Endothelial cell of umbilical vein (primary cell): ENCODE results near the gene ZNF675. TPM values are rescaled to one million over a fixed set of nuclear protein-coding genes. Genes with fewer than 3 reads are reported as not detected.

Source experiments
- BruUV-seq: library from RNA; stranded (reverse); fragments of 400-500 nt; replicated peaks from 2 replicates; lab custom pipeline; 2021; lab: Mats Ljungman, UMichigan
- CTCF ChIA-PET: fragments of 300-600, 350-600 bp; sonication (Branson Sonifier 250); formaldehyde crosslinking; loops from one replicate; lab custom pipeline; 2021; ENCODE audit warnings: antibody characterized with exemption, inconsistent platforms; lab: Charles Lee
- POLR2A ChIA-PET: fragments of 300-600, 350-600 bp; sonication (Branson Sonifier 250); formaldehyde crosslinking; loops from one replicate; lab custom pipeline; 2021; ENCODE audit warnings: antibody characterized with exemption, inconsistent platforms; lab: Charles Lee
- DNase-seq: peaks from one replicate; pipeline ENCODE4 v3.0.0-alpha.2; 2011; ENCODE audit warnings: low read depth, low spot score
- FAIRE-seq: peaks from 2 replicates; lab custom pipeline; 2011; peaks lifted over from hg19 to GRCh38; lab: Jason Lieb, UNC
- H2AFZ ChIP-seq: 2 replicates; pipeline ENCODE4 v1.6.0; 2012; ENCODE audit warnings: low read depth, low read length, control low read depth, inconsistent platforms
- H3K27ac ChIP-seq: 2 replicates; pipeline ENCODE4 v1.5.1; 2011; ENCODE audit warnings: low read depth, mild to moderate bottlenecking, control low read depth, low read length, moderate library complexity; ENCODE audit not compliant: insufficient read depth
- H3K27me3 ChIP-seq, 2 experiments: 2 replicates each; pipeline versions ENCODE4 v1.6.0 to v1.6.1; 2011; ENCODE audit warnings: low read length in 2 of 2, mixed read lengths in 1 of 2; ENCODE audit not compliant: control insufficient read depth in 2 of 2, insufficient read depth in 2 of 2
- H3K36me3 ChIP-seq, 2 experiments: 2 replicates in 1 of 2; 3 replicates in 1 of 2; pipeline ENCODE4 v1.5.1; 2011; ENCODE audit warnings: low read length in 2 of 2, mild to moderate bottlenecking in 1 of 2, moderate library complexity in 1 of 2; ENCODE audit not compliant: control insufficient read depth in 2 of 2, insufficient read depth in 2 of 2; ENCODE audit errors: extremely low read depth in 1 of 2
- H3K4me1 ChIP-seq: 3 replicates; pipeline ENCODE4 v1.5.1; 2011; ENCODE audit warnings: mild to moderate bottlenecking, low read length; ENCODE audit not compliant: control insufficient read depth, insufficient read depth; ENCODE audit errors: extremely low read depth
- H3K4me2 ChIP-seq: 2 replicates; pipeline ENCODE4 v1.6.1; 2011; ENCODE audit warnings: low read length, control low read depth, mixed read lengths; ENCODE audit not compliant: insufficient read depth
- H3K4me3 ChIP-seq, 3 experiments: fragments of 200-600 bp in 1 of 3; sonication (generic), shearing (Covaris generic) in 1 of 3; replicated peaks in 1 of 3; 2 replicates each; pipeline ENCODE4 v1.5.1; 2011 to 2016; ENCODE audit warnings: control low read depth in 3 of 3, low read length in 3 of 3, mild to moderate bottlenecking in 2 of 3, inconsistent platforms in 1 of 3, low read depth in 1 of 3, moderate library complexity in 1 of 3; ENCODE audit not compliant: insufficient read depth in 1 of 3
- H3K79me2 ChIP-seq: 2 replicates; pipeline ENCODE4 v1.6.0; 2012; ENCODE audit warnings: low read length, inconsistent platforms; ENCODE audit not compliant: control insufficient read depth, insufficient read depth
- H3K9ac ChIP-seq: replicated peaks from 2 replicates; pipeline ENCODE3; 2011; ENCODE audit warnings: low read length, control low read depth; ENCODE audit not compliant: insufficient read depth; ENCODE audit errors: extremely low read depth
- H3K9me1 ChIP-seq: replicated peaks from 3 replicates; pipeline ENCODE4 v1.6.0; 2011; ENCODE audit warnings: mild to moderate bottlenecking, low read length; ENCODE audit not compliant: control insufficient read depth, insufficient read depth; ENCODE audit errors: extremely low read depth
- H3K9me3 ChIP-seq: replicated peaks from 2 replicates; pipeline ENCODE4 v1.5.1; 2012; ENCODE audit warnings: low read length, inconsistent platforms; ENCODE audit not compliant: control insufficient read depth, insufficient read depth
- H4K20me1 ChIP-seq: replicated peaks from 2 replicates; pipeline ENCODE3; 2011; ENCODE audit warnings: mild to moderate bottlenecking, low read length; ENCODE audit not compliant: control insufficient read depth, insufficient read depth; ENCODE audit errors: extremely low read depth
- EZH2 ChIP-seq: IDR thresholded peaks from 2 replicates; pipeline ENCODE4 v1.6.1; 2012; ENCODE audit warnings: borderline replicate concordance, low read depth, mild to moderate bottlenecking, moderate library complexity, low read length, inconsistent platforms; ENCODE audit not compliant: severe bottlenecking
- FOS ChIP-seq: IDR thresholded peaks from 2 replicates; pipeline ENCODE4 v1.6.1; 2011; ENCODE audit warnings: mild to moderate bottlenecking, low read length, moderate library complexity, borderline replicate concordance; ENCODE audit not compliant: insufficient read depth
- GATA2 ChIP-seq: IDR thresholded peaks from 2 replicates; pipeline ENCODE4 v1.7.0; 2011; ENCODE audit warnings: low read depth, mild to moderate bottlenecking, moderate library complexity, mixed read lengths, low read length; ENCODE audit not compliant: insufficient read length, insufficient read depth
- JUN ChIP-seq: IDR thresholded peaks from 2 replicates; pipeline ENCODE4 v1.6.1; 2011; ENCODE audit warnings: borderline replicate concordance, low read depth; ENCODE audit not compliant: insufficient read length, insufficient read depth
- MYC ChIP-seq: IDR thresholded peaks from one replicate; pipeline ENCODE4 v1.6.1; 2011; ENCODE audit warnings: mild to moderate bottlenecking, low read depth, low read length
- POLR2A ChIP-seq: IDR thresholded peaks from 2 replicates; pipeline ENCODE4 v1.6.1; 2012; ENCODE audit warnings: low read depth, mild to moderate bottlenecking, control low read depth, low read length
- POLR2AphosphoS5 ChIP-seq: IDR thresholded peaks from 2 replicates; pipeline ENCODE4 v1.6.1; 2012; ENCODE audit warnings: low read depth, mild to moderate bottlenecking, control low read depth, low read length, moderate library complexity; ENCODE audit not compliant: insufficient read depth
- dilution Hi-C: fragments of 300-500 bp; cut with MboI; formaldehyde crosslinking; loops from one replicate; pipeline ENCODE4 v1.15.0; 2019; ENCODE audit warnings: low sequenced_read_pairs; ENCODE audit not compliant: extremely low pct_ligation_motif_present
- intact Hi-C: fragments of 100-400 bp; cut with micrococcal nuclease; formaldehyde crosslinking; loops from one replicate; pipeline ENCODE4 v1.10.0; 2022
- polyA plus RNA-seq, 4 experiments: library from polyadenylated mRNA; depleted of rRNA in 3 of 4; stranded (reverse) in 3 of 4; unstranded in 1 of 4; fragments of >200 nt; gene quantifications; 2 replicates each; pipeline versions ENCODE4 v1.2.1 to v1.2.3, GENCODE V29; 2011 to 2012; ENCODE audit warnings: missing spikeins in 1 of 4
- total RNA-seq: library from RNA; stranded (reverse); gene quantifications from 2 replicates; pipeline ENCODE4 v1.2.3, GENCODE V29; 2021
- TF ChIP-seq, protein P1 (sequence below), 2 donors: IDR thresholded peaks; 1 replicate in 1 of 2; 2 replicates in 1 of 2; pipeline ENCODE4 v1.5.1; 2011; ENCODE audit warnings: low read length in 2 of 2, mild to moderate bottlenecking in 2 of 2, moderate library complexity in 2 of 2, control low read depth in 1 of 2, inconsistent platforms in 1 of 2, low read depth in 1 of 2; ENCODE audit not compliant: insufficient read depth in 1 of 2; ENCODE audit errors: extremely low read depth in 1 of 2
- TF ChIP-seq, protein P2 (sequence below): IDR thresholded peaks from 2 replicates; pipeline ENCODE4 v1.6.1; 2011; ENCODE audit not compliant: insufficient read depth, insufficient read length

The ZNF675 gene
- total and polyA plus RNA-seq, 2 donors (not counting 3 experiments of a cell fraction or from before 2014, with no cell fraction given), result 3.5 to 9.3 TPM

DNA sequence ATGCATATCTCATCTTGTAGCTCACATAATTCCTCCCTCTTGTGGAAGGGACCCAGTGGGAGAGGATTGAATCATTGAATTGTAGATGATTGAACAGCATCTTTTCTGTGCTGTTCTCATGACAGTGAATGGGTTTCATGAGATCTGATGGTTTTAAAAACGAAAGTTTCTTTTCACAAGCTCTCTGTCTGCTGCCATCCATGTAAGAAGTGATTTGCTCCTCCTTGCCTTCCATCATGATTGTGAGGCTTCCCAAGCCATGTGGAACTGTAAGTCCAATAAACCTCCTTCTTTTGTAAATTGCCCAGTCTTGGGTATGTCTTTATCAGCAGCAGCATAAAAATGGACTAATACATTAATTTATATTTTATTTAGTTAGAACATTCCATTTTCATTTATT is 19.6 kb upstream of the ZNF675 start:
- intact Hi-C loops, result no loop called here
- POLR2A ChIA-PET, result no interaction called here
- H3K79me2 ChIP-seq, result no peaks in the 10 kb centered on the region
- H3K27ac ChIP-seq, result no peak overlapping the region
- FAIRE-seq (no peak), DNase-seq (no peak)
- H4K20me1 ChIP-seq, result no peaks in the 10 kb centered on the region
- no peak overlapping the region for H2AFZ ChIP-seq
- no TSS peak for BruUV-seq
- CTCF ChIA-PET, result no interaction called here
- peaks cover 2% of the 10 kb centered on the region for H3K9me3 ChIP-seq
- no peak overlapping the region for H3K9ac ChIP-seq
- H3K4me1 ChIP-seq, result no peaks in the 10 kb centered on the region
- TF ChIP-seq POLR2AphosphoS5, result no peak
- TF ChIP-seq JUN, result no peak
- TF ChIP-seq, protein P1, sequence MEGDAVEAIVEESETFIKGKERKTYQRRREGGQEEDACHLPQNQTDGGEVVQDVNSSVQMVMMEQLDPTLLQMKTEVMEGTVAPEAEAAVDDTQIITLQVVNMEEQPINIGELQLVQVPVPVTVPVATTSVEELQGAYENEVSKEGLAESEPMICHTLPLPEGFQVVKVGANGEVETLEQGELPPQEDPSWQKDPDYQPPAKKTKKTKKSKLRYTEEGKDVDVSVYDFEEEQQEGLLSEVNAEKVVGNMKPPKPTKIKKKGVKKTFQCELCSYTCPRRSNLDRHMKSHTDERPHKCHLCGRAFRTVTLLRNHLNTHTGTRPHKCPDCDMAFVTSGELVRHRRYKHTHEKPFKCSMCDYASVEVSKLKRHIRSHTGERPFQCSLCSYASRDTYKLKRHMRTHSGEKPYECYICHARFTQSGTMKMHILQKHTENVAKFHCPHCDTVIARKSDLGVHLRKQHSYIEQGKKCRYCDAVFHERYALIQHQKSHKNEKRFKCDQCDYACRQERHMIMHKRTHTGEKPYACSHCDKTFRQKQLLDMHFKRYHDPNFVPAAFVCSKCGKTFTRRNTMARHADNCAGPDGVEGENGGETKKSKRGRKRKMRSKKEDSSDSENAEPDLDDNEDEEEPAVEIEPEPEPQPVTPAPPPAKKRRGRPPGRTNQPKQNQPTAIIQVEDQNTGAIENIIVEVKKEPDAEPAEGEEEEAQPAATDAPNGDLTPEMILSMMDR (IDR thresholded peaks at IDR 0.05; ENCODE audit: extremely low read depth in 1 of 2, insufficient read depth in 1 of 2, low read depth in 1 of 2, low read length in 2 of 2), result no peak
- no peak for TF ChIP-seq FOS
- no peak for TF ChIP-seq EZH2
- TF ChIP-seq, protein P2, sequence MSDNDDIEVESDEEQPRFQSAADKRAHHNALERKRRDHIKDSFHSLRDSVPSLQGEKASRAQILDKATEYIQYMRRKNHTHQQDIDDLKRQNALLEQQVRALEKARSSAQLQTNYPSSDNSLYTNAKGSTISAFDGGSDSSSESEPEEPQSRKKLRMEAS, result no peak
- no peak for TF ChIP-seq MYC
- TF ChIP-seq POLR2A, result no peak
- TF ChIP-seq GATA2, result no peak
- H3K4me2 ChIP-seq, result no peak overlapping the region
- H3K36me3 ChIP-seq, result no peaks in the 10 kb centered on the region
- H3K9me1 ChIP-seq, result no peaks in the 10 kb centered on the region
- H3K4me3 ChIP-seq, result no peak overlapping the region
- H3K27me3 ChIP-seq, result no peaks in the 10 kb centered on the region
- dilution Hi-C loops, result no loop called here
